Common myeloid progenitor, CD34-positive (primary cell): ENCODE data around the gene LRRFIP2.

Experiments
- CTCF ChIA-PET: fragments of 350-600 bp; sonication (Branson Sonifier 250); formaldehyde crosslinking; loops from one replicate; lab custom pipeline; 2021; ENCODE audit warnings: antibody characterized with exemption; lab: Charles Lee
- POLR2A ChIA-PET: fragments of 350-600 bp; sonication (Branson Sonifier 250); formaldehyde crosslinking; loops from one replicate; lab custom pipeline; 2021; ENCODE audit warnings: antibody characterized with exemption; lab: Charles Lee
- DNase-seq, 3 donors: peaks; one replicate each; pipeline versions ENCODE4 v3.0.0 to v3.0.0-alpha.2; 2013
- H3K27ac ChIP-seq, 2 experiments: 1 replicate in 1 of 2; 2 replicates in 1 of 2; pipeline ENCODE4 v1.7.0; 2013; ENCODE audit warnings: inconsistent platforms in 2 of 2, low read length in 2 of 2, mild to moderate bottlenecking in 2 of 2, low read depth in 1 of 2, moderate library complexity in 1 of 2; ENCODE audit not compliant: severe bottlenecking in 2 of 2, insufficient read depth in 1 of 2, poor library complexity in 1 of 2
- H3K27me3 ChIP-seq, 5 experiments: replicated peaks in 2 of 5; 1 replicate in 3 of 5; 2 replicates in 2 of 5; pipeline versions ENCODE4 v1.6.1 to v1.7.0; 2013; ENCODE audit warnings: low read length in 4 of 5, mild to moderate bottlenecking in 2 of 5, moderate library complexity in 2 of 5, inconsistent platforms in 1 of 5; ENCODE audit not compliant: insufficient read depth in 5 of 5, control insufficient read depth in 4 of 5
- H3K36me3 ChIP-seq, 4 experiments: 1 replicate in 2 of 4; 2 replicates in 2 of 4; pipeline versions ENCODE4 v1.6.1 to v1.7.0; 2013; ENCODE audit warnings: low read length in 3 of 4, control low read depth in 1 of 4, mild to moderate bottlenecking in 1 of 4; ENCODE audit not compliant: control insufficient read depth in 4 of 4, insufficient read depth in 4 of 4
- H3K4me1 ChIP-seq, 4 experiments: 1 replicate in 3 of 4; 2 replicates in 1 of 4; pipeline versions ENCODE4 v1.6.1 to v1.7.1; 2013; ENCODE audit warnings: low read length in 3 of 4, mild to moderate bottlenecking in 3 of 4, control low read depth in 1 of 4, inconsistent platforms in 1 of 4, moderate library complexity in 1 of 4; ENCODE audit not compliant: control insufficient read depth in 4 of 4, insufficient read depth in 4 of 4; ENCODE audit errors: control extremely low read depth in 1 of 4
- H3K4me3 ChIP-seq, 7 experiments: 1 replicate in 4 of 7; 2 replicates in 3 of 7; pipeline versions ENCODE4 v1.5.1 to v1.7.0; 2013; ENCODE audit warnings: mild to moderate bottlenecking in 7 of 7, low read length in 6 of 7, moderate library complexity in 6 of 7, inconsistent platforms in 2 of 7, low read depth in 2 of 7, control low read depth in 1 of 7; ENCODE audit not compliant: insufficient read depth in 4 of 7, control insufficient read depth in 1 of 7; ENCODE audit errors: extremely low read depth in 1 of 7
- H3K9me3 ChIP-seq, 5 experiments: 1 replicate in 4 of 5; 2 replicates in 1 of 5; pipeline versions ENCODE4 v1.6.1 to v1.7.1; 2013; ENCODE audit warnings: low read length in 4 of 5, mild to moderate bottlenecking in 2 of 5, inconsistent platforms in 1 of 5, low read depth in 1 of 5, moderate library complexity in 1 of 5; ENCODE audit not compliant: control insufficient read depth in 4 of 5, insufficient read depth in 2 of 5; ENCODE audit errors: control extremely low read depth in 1 of 5
- WGBS: methylation state at CpG from one replicate; pipeline ENCODE4 v1.1.5; 2013; ENCODE audit not compliant: insufficient coverage; 5-methylcytosine and 5-hydroxymethylcytosine counted together

The LRRFIP2 gene

GRCh38 chr3:37093481-37093880, 80.9 kb downstream of the LRRFIP2 start:
- CTCF ChIA-PET = no interaction called here
- no peak overlapping the region for H3K4me3 ChIP-seq
- no peaks in the 10 kb centered on the region for H3K9me3 ChIP-seq
- H3K27me3 ChIP-seq = no peaks in the 10 kb centered on the region
- peaks cover 0 to 3% (median 1%) of the 10 kb centered on the region in 4 experiments for H3K4me1 ChIP-seq
- 100% methylated on average over 1 of the region's 2 CpGs for WGBS
- no peak for DNase-seq
- H3K27ac ChIP-seq = no peak overlapping the region
- peaks cover 8 to 23% (median 13%) of the 10 kb centered on the region in 4 experiments for H3K36me3 ChIP-seq
- POLR2A ChIA-PET = no interaction called here

GRCh38 chr3:37092484-37092883, 81.9 kb downstream of the LRRFIP2 start:
- Histone ChIP-seq H3K4me3 (no peak overlapping the region), H3K27me3 (no peaks in the 10 kb centered on the region), H3K9me3 (no peaks in the 10 kb centered on the region), H3K4me1 (peaks cover 0 to 3% (median 1%) of the 10 kb centered on the region in 4 experiments), H3K36me3 (peaks cover 10 to 23% (median 15%) of the 10 kb centered on the region in 4 experiments), H3K27ac (no peak overlapping the region)
- 93% methylated on average over 3 of the region's 3 CpGs for WGBS
- DNase-seq = no peak
- CTCF ChIA-PET = interaction anchor here (0.7 kb wide), 1 partner anchor 432 kb away, joined by 3 read pairs; no protein-coding TSS in a partner anchor
- POLR2A ChIA-PET = no interaction called here

- 100% methylated on average over 2 of the region's 2 CpGs for WGBS
- Histone ChIP-seq H3K9me3 (no peaks in the 10 kb centered on the region), H3K4me1 (no peaks in the 10 kb centered on the region), H3K36me3 (peaks cover 17 to 21% (median 17%) of the 10 kb centered on the region in 4 experiments), H3K4me3 (no peak overlapping the region), H3K27me3 (no peaks in the 10 kb centered on the region), H3K27ac (no peak overlapping the region)
- DNase-seq = no peak
- CTCF ChIA-PET = interaction anchor here (1.2 kb wide), 1 partner anchor 10 kb away, joined by 3 read pairs; no protein-coding TSS in a partner anchor
- POLR2A ChIA-PET = no interaction called here
Measured at GRCh38 chr3:37087870-37088269, 86.5 kb downstream of the LRRFIP2 start.

GRCh38 chr3:37086918-37087317, 87.5 kb downstream of the LRRFIP2 start:
- Histone ChIP-seq H3K36me3 (peaks cover 17 to 26% (median 21%) of the 10 kb centered on the region in 4 experiments), H3K9me3 (no peaks in the 10 kb centered on the region), H3K4me3 (no peak overlapping the region), H3K27ac (no peak overlapping the region), H3K4me1 (no peaks in the 10 kb centered on the region), H3K27me3 (no peaks in the 10 kb centered on the region)
- CTCF ChIA-PET = no interaction called here
- 100% methylated on average over 4 of the region's 6 CpGs for WGBS
- DNase-seq = no peak
- POLR2A ChIA-PET = no interaction called here

GRCh38 chr3:37082317-37082716, 92.1 kb downstream of the LRRFIP2 start:
- ChIA-PET POLR2A (no interaction called here), CTCF (interaction anchor here (0.7 to 1.1 kb wide), 2 partner anchors 114 to 131 kb away, joined by 3 to 4 read pairs; no protein-coding TSS in a partner anchor)
- Histone ChIP-seq H3K9me3 (peaks cover 0 to 2% (median 0%) of the 10 kb centered on the region in 5 experiments), H3K4me3 (no peak overlapping the region), H3K36me3 (peaks cover 21 to 34% (median 24%) of the 10 kb centered on the region in 4 experiments), H3K27me3 (no peaks in the 10 kb centered on the region), H3K27ac (no peak overlapping the region), H3K4me1 (no peaks in the 10 kb centered on the region)
- WGBS = no CpG with 5 or more reads among the region's 3 CpGs
- DNase-seq = no peak

- H3K36me3 ChIP-seq = peaks cover 8 to 32% (median 13%) of the 10 kb centered on the region in 4 experiments
Measured at GRCh38 chr3:37075955-37076354, 98.4 kb downstream of the LRRFIP2 start.

GRCh38 chr3:37074178-37074577, 100.2 kb downstream of the LRRFIP2 start:
- Histone ChIP-seq H3K9me3 (peaks cover 0 to 1% (median 0%) of the 10 kb centered on the region in 5 experiments), H3K27me3 (no peaks in the 10 kb centered on the region), H3K36me3 (peaks cover 2 to 20% (median 8%) of the 10 kb centered on the region in 4 experiments), H3K4me3 (no peak overlapping the region), H3K27ac (no peak overlapping the region), H3K4me1 (peaks cover 7 to 29% (median 14%) of the 10 kb centered on the region in 4 experiments)
- WGBS = 53% methylated on average over 3 of the region's 3 CpGs
- CTCF ChIA-PET = no interaction called here
- POLR2A ChIA-PET = no interaction called here
- peak in 2 of 3 donors; percentile 24 to 31 for DNase-seq

More at GRCh38 chr3:37075955-37076354, 98.4 kb downstream of the LRRFIP2 start:
- Histone ChIP-seq H3K4me3 (no peak overlapping the region), H3K9me3 (peaks cover 0 to 2% (median 0%) of the 10 kb centered on the region in 5 experiments), H3K27ac (no peak overlapping the region), H3K4me1 (peaks cover 7 to 29% (median 14%) of the 10 kb centered on the region in 4 experiments), H3K27me3 (no peaks in the 10 kb centered on the region)
- WGBS = no CpG with 5 or more reads among the region's 1 CpG
- CTCF ChIA-PET = no interaction called here
- POLR2A ChIA-PET = no interaction called here
- DNase-seq = no peak
